NCI-H1694 treated with DMSO at 0.1 percent for 48 hours (cell line): ENCODE data around the gene APOL4.
"Not testable (repeated sequence)": the region's sequence is repeated elsewhere in the genome, so short reads cannot be mapped to it uniquely, and the experiment has no call there.

Experiments used
- DNase-seq: peaks from one replicate; lab custom pipeline; 2025; lab: John Stamatoyannopoulos, UW

Gene APOL4

DNA sequence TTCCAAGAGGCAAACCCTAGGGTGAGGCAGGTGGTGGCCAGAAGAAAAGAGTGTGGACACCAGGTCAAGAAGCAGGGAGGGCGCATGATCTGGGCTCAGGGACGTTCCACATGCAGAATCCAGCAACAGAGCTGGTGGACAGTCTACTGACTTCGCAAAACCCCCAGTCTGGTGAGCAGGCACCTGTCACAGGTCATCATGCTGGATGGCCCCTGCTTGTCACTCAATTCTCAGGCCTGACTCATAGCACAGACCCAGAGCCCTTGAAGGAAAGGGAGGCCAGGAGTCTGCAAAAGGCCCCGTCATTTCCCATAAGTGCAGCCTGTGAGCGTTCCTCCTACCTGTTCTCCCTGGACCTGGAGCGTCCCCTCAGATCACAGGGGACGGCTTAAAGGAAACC, 18.2 kb downstream of the APOL4 start:
- no peak for DNase-seq

DNA sequence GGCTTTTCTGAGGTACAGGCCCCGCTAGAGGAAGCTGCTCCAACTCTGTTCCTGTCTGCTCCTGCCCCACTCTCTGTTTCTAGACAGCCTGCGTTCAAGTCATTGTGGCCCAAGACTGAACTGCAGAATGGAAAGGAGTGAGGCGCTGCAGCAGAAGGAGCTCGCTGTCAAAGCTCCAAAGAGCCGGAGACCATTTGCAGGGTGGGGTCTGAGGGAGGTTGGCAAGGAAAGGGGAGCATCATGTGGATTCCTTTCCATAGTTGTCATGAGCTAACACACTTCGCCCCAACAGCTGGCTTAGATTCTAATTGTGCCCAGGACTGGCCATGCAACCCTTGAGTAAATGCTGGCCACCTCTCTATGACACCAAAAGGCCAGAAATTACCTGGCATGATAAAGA, 18.8 kb downstream of the APOL4 start:
- no peak for DNase-seq

DNA sequence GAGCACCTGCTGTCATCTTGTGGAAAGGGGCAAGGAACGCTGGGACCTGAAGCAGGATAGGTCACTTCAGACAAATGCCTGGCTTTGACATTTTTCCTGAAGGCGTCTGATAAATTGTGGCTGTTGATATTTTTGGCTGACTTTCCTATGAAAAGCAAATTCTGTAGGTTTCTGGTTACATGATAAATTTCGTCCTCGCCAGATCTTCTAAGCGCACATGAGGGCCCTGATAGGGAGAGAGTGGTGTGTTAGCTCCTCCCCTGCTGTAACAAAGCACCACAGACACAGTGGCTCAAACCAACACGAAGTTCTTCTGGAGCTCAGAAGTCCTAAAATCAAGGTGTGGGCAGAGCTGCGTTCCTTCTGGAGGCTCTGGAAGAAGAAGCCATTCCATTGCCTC, 19.6 kb downstream of the APOL4 start:
- DNase-seq = no peak

DNA sequence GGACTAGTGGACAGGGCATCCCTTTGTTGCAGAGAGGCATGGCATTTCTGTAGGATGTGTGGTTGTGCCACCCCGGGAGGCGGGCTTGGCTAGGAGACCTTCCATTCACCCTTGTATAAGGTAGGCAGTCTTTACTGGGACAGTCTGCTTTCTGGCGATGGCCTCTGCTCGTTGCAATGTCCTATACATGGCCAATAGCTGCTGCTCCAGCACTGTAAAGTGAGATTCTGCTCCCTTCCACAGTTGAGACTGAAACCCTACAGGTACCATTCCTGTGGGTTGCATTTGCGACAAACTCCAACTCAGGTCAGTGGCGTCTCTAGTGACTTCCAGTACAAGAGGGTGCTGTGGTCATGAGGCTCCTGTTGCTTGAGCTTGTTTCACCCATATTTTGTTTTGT, 20.7 kb downstream of the APOL4 start:
- no peak for DNase-seq

DNA sequence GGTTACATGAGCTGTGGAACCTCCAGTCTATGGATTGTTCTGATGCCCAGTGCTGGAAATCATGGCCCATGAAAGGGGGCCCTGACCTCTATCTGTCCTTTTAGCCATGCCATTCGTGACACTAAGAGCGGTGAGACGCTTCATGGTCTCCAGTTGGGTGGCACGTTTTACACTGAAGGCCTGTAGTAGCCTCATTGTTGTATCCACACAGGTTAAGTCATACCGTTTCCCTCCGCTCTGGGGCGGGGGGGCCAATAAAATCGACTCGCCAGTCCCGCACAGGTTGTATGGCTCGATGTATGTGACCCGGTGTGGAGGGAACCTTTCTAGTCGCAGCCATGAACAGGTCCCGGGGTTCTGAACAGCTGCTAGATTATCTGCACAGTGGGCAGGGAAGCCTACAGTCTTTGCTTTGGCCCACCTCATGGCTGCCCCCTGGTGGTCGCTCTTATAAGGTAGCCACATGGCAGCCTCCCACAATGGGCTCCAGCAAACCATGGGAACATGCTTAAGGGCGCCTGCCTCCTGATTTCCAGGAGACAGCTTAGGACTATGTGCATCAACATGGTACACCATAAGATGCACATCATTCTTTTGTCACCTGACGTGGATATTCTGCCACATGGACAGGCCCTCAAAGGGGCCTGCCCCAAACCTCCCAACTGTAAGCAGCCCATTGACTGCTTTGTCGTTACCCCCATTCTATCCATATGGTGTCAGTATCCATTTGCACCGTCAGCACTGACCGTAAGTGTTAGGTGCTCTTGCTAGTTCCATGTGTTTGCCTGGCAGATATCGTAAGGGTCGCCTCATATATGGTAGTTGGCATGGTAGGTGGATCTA, 21.4 kb downstream of the APOL4 start:
- DNase-seq = no peak

DNA sequence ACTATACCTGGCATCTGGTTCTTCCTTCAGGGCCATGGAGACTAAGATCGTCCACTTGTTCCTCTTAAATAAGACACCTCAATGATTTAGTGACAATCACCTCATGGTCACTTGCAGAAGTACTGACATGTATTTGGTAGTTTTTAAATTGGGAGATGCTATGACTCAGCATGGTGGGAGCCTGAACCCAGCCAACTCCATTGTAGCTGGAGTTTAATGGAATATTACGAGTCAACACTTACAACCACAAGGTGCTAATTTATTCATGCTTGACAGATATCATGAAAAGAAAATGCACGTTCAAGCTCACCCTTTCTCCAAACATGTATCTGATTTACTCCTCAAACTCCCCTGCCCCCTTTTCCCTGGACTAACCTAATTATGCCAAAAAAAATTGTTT, 24.4 kb downstream of the APOL4 start:
- no peak for DNase-seq

DNA sequence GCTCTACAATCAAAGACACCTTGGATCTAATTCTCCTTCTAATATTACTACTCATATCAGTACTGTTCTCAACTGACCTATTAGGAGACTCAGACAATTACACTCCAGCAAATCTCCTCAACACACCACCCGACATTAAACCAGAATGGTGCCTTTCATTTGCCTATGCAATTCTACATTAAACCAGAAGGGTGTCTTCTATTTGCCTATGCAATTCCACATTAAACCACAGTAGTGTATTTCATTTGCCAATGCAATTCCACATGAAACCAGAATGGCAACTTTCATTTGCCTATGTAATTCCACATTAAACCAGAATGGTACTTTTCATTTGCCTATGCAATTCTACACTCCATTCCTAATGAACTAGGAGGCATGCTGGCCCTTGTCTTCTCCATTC, 25.7 kb downstream of the APOL4 start:
- no peak for DNase-seq

DNA sequence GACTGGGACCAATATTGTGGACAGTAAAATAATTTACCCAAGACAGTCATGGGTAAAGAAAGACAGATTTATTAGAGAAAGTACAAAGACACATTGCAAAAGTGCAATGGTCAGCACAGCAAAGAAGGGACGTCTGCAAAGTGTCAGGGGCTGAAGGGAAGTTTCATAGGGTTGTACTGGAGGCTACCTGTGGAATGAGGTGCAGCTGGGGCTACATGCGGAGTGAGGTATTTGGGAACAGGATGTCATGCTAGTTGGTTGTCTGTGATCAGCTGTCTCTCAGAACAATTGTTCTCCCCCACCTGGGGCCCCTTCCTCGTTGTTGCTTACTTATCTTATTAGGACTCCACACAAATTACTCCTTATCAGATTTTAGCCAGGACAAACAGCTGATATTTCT, 29.7 kb downstream of the APOL4 start:
- DNase-seq = no peak

DNA sequence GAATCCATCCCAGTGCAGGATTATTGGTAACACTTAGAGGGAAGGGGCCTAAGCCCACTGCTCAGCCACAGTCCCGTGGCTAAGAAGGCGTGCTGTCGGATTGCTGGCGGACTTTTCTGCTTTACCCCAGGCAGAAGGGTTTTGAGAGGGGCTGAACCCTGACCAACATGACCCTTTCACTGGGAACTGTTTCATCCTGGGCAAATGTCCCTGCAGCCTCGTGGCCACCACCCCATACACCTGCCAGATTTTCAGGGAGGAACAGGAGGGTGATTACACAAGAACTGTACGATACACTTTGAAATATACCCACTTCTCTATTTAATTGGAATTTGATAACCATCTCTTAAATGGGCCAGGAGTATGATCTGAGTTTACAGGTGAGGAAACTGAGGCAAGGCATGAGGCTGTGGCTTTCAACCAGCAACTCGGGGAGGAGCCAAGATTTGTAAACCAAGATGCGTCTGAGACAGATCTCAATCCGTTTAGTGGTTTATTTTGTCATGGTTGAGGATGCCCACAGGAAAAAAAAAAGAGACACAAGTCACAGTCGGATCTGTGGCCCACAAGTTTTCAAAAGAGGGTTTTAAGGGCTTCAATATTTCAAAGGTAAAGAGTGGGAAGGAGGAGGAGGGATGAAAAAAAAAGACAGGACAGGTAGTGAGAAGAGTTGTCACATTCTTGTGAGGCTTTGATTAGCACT, 34.9 kb downstream of the APOL4 start:
- no peak for DNase-seq

DNA sequence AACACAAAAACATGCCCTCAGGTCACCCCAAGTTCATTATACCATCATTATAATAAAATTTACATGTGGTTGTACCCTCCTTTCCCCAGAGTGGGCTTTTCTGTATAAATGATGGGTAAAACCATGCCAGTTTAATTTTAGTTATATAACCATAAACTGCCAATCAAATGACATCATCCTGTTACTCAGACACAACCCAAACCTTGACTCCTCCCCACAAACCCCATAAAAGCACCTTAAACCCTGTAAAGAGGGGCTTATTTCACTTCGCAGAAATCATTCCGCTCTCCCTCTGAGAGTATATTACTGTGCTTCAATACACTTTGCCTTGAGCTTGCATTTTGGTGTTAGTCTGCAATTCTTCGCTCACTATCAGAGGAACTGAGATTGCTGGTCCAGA, 35.5 kb downstream of the APOL4 start:
- DNase-seq = no peak

DNA sequence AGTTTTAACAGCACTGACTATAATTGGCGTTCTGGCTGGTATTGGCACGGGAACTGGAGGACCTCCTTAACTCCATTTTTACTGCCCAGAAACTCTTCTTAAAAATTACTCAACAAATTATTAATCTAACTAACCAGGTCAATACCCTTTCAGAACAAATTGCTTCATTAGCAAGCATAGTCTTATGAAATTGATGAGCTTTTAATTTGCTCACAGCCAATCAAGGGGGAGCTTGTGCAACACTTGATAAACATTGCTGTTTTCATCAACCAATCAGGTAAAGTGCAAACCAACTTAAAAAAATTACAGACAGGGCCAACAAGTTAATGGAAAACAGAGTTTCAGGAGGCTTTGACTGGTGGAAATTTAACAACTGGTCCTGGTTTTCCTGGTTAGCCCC, 36.5 kb downstream of the APOL4 start:
- no peak for DNase-seq

DNA sequence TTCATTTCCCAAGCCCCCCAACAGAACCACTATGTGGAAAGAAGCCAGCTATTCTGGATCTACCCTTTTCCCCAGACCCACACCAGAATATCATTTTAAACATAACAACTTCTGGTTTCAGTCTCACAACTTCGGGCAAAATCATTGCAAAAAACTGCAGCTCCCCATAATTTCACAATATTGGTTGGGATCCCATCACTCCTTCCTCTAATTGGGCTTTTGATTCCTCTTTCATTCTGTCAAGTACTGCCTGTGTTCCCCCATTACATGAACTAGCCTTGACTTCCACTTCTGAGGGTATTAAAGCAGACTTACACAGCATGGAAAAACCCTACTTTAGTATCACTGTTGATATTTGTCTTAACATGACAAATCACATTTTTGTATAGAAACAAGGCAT, 37.0 kb downstream of the APOL4 start:
- DNase-seq = no peak

DNA sequence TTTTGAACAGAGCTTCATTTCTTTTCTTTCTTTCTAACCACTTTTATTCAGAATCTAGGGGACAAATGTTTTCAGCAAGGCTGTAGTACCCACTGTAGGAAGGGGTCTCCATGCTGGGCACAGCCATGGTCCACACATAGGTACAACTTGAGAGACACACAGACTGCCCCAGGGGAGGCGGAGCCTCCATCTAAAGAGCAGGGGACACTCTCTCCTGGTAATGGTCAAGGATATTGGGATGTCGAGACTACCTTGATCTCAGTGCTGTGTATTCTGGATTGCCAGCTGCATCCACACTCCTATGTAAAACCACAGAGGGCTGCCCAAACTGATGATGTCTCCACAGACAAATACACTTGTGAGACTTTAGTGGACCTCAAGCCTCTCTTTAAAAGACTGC, 38.1 kb downstream of the APOL4 start:
- DNase-seq = no peak

DNA sequence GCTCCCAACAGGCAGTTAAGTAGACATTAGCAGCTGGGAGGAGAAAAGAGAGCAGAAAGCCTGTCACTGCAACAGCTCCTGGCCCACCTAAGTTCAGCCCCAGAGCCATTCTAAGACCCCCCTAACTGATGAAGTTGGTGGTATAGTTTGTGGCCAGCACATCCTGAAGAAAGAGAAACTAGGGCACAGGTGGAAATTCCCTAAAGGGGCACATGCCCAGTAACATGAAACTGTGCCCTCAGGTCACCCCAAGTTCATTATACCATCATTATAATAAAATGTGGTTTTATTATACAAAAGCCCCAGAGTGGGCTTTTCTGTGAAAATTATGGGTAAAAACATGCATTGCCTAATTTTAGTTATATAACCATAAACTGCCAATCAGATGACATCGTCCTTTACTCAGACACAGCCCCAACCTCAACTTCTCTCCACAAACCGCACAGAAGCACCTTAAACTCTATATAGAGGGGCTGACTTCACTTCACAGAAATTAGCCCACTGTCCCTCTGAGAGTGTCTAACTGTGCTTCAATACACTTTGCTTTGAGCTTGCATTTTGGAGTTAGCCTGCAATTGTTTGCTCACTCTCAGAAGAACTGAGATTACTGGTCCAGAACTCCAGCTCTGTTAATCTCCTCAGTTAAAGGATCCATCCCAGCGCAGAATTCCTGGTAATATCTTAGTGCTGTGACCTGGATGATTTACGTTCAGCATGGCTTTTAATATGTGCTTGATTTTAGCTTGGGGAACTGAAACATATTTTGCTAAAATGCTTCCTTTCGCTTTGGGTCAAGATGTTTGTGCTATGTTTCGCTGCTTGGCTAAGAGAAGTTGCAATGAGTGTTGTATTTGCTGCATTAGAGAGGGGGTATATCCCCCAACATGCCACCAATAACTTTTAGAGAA, 39.2 kb downstream of the APOL4 start:
- DNase-seq = no peak

DNA sequence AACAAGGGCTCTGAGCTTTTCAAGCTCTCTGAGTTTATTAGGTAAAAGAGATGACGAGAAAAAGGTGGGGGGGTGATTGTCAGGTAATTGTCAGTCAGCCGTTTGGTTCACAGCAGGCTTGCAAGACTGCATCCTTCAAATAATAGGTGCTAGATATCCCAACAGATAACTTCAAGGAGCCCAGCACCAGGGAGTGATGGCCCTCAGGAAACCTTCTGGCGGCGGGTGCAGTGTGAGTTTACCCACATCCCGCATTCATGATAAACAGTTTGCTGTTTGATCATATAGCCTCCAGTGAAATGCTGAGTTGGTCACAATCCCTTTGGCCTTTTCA, 39.8 kb downstream of the APOL4 start:
- DNase-seq = not testable (repeated sequence)

DNA sequence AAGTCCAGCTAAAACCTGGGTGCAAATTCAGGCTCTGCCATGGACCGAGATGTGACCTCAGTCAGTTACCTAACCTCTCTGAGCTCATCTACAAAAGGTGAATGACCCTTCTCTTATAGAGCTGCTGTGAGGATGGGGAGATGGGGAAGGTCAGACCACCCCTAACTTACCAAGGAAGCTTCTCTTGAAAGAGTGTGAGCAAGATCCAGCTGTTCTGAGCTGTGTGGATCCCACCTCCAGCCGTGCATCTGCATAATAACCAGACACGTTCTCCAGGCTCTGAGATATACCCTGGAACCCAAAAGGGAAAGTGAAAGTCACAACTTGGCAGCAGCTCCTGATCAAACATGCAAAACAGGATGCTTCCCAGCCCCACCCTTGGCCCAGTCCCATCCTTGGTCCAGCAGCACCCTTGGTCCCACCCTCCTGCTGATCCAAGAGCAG, 41.1 kb downstream of the APOL4 start, which contains the start of gene APOL3:
APOL3 (minus strand) TSS at position 257 of the 444 bp plus-strand sequence. CDS start 11,700 bp downstream, outside the sequence.
- no peak for DNase-seq

DNA sequence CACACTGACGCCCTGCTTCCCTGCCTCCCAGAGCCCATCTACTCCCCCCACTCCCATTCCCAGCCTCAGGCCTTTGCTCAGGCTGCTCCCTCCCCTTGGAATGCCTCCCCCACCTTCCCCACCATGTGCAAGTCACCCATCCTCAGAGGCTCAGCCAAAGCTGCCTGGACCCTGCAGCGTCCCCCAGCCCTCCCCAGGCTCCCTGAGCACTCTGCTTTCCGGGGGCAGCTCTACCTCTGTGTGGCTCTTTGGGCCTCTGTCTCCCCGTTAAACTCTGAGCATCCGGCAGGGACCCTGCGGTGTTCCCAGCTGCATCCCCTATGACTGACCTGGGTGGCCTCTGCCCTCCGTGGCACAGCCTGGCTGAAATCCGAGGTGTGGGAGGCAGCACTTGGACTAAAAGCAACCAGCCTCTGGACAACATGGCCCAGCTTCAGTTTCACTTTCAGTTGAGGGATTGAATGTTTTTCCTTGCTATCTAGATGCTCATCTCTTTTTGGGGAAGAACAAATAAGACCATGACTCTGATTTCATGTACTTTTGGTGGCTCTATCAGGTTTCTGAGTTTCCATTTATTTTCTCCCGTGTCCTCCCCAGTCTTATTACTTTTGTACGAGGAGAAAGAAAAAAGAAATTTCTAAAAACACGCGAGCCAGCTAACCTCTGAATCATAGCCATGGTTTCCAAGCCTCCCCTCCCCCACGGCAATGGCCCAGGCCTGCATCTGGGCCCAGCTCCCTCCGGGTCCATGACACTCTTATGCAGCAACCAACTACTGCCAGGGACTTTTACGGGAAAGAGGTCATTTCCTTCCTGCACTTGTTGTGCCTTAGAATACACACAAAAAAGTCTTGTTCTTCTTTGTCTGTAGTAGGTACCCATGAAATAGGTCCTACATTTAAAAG, 44.8 kb downstream of the APOL4 start:
- no peak for DNase-seq

DNA sequence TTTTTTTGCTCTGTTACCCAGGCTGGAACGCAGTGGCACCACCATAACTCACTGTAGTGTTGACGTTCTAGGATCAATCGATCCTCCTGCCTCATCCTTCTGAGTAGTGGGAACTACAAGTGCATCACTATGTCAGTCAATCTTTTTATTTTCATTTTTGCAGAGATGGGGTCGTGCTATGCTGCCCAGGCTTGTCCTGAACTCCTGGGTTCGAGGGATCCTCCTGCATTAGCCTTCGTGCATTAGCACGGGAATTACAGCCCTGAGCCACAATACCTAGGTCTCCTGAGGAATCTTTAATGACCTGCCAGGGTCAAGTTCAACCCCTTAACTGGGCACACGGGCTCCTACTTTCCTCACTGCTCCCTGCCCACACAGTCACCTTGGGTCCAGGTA, 45.5 kb downstream of the APOL4 start:
- DNase-seq = no peak

DNA sequence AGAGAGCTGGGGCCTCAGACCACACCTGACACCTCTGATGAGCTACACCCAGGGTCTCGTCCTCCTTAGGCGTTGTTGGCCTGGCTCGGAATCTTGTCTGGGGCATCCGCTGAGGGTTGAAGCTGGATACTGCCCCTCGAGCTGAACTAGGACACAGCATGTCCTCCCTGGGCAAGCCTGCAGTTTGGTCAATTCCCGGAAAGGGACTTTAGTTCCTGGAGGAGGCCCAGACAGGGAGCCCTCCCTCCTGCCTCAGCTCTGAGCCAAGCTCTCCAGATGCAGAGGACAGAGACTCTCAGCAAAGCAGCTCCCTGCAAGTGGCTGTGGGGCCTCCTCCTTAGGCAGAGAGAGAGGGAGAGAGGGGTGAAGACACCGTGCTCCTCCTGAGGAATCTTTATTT, 45.9 kb downstream of the APOL4 start:
- no peak for DNase-seq

DNA sequence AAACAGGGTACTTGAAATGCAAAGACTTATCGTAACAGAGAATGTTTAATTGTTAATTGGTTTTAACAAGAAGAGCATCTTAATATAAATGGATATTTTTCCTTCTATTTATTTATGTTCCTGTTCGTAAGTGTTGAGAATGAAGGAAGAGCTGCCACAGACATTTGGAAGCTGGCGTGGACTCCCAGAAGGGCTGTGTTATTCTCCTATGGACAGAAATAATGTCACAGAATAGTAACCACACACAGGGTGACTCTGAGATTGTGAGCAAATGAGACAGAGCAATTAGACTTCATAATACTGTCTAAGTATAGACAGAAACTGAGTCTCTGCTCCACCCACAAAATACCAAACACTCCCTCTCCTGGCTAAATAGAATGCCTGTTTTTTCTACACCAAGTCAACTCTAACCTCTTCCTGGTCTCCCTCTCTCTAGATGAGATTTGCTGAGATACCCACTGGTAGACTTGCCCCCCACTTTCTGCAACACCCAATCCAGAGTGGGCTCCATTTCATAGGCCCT, 47.1 kb downstream of the APOL4 start:
- DNase-seq = no peak
